ENCODE data around the gene BTBD19.

The BTBD19 gene

DNA sequence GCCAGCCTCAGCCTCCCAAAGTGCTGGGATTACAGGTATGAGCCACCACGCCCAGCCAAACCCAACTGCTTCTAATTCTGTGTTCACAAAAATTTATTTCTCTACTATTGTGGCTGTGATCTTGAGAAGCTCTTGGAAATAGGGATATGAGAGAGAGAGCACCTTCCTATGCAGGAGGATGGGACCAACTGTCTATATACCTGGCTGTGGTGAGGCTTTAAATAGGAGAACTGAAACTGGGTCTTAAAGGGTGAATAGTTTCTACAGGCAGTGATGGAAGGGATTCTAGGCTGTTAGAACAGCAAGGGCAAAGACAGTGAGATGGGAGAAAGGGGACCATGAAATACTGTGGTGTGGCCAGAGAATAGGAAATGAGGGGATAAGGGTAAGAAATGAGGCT lies 43.0 kb downstream of the BTBD19 start:
- TF ChIP-seq, protein P1, sequence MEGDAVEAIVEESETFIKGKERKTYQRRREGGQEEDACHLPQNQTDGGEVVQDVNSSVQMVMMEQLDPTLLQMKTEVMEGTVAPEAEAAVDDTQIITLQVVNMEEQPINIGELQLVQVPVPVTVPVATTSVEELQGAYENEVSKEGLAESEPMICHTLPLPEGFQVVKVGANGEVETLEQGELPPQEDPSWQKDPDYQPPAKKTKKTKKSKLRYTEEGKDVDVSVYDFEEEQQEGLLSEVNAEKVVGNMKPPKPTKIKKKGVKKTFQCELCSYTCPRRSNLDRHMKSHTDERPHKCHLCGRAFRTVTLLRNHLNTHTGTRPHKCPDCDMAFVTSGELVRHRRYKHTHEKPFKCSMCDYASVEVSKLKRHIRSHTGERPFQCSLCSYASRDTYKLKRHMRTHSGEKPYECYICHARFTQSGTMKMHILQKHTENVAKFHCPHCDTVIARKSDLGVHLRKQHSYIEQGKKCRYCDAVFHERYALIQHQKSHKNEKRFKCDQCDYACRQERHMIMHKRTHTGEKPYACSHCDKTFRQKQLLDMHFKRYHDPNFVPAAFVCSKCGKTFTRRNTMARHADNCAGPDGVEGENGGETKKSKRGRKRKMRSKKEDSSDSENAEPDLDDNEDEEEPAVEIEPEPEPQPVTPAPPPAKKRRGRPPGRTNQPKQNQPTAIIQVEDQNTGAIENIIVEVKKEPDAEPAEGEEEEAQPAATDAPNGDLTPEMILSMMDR (IDR thresholded peaks at IDR 0.05; ENCODE audit: extremely low read depth, insufficient read depth, missing control alignments): no peak
- no peak for DNase-seq (ENCODE audit: low spot score)
- in situ Hi-C loops (cut with MboI; ENCODE audit: low pct_unique_long_range_greater_than_20kb, low sequenced_read_pairs, unreplicated experiment): no loop called here

- DNase-seq (ENCODE audit: low spot score): no peak
- in situ Hi-C loops (cut with MboI; ENCODE audit: low pct_unique_long_range_greater_than_20kb, low sequenced_read_pairs, unreplicated experiment): no loop called here
- TF ChIP-seq, protein P1 (IDR thresholded peaks at IDR 0.05; ENCODE audit: extremely low read depth, insufficient read depth, missing control alignments): no peak
Measured at GRCh38 chr1:44853201-44853600, 44.9 kb downstream of the BTBD19 start.

- no peak for DNase-seq (ENCODE audit: low spot score)
- in situ Hi-C loops (cut with MboI; ENCODE audit: low pct_unique_long_range_greater_than_20kb, low sequenced_read_pairs, unreplicated experiment): no loop called here
- TF ChIP-seq, protein P1 (IDR thresholded peaks at IDR 0.05; ENCODE audit: extremely low read depth, insufficient read depth, missing control alignments): no peak
Measured at GRCh38 chr1:44854970-44855369, 46.6 kb downstream of the BTBD19 start.

GRCh38 chr1:44855742-44856141 lies 47.4 kb downstream of the BTBD19 start:
- TF ChIP-seq, protein P1 (IDR thresholded peaks at IDR 0.05; ENCODE audit: extremely low read depth, insufficient read depth, missing control alignments): no peak
- DNase-seq (ENCODE audit: low spot score): no peak
- in situ Hi-C loops (cut with MboI; ENCODE audit: low pct_unique_long_range_greater_than_20kb, low sequenced_read_pairs, unreplicated experiment): no loop called here

GRCh38 chr1:44857446-44857845 lies 49.1 kb downstream of the BTBD19 start:
- TF ChIP-seq, protein P1 (IDR thresholded peaks at IDR 0.05; ENCODE audit: extremely low read depth, insufficient read depth, missing control alignments): no peak
- in situ Hi-C loops (cut with MboI; ENCODE audit: low pct_unique_long_range_greater_than_20kb, low sequenced_read_pairs, unreplicated experiment): no loop called here
- DNase-seq (ENCODE audit: low spot score): no peak

GRCh38 chr1:44860331-44860730 lies 52.0 kb downstream of the BTBD19 start:
- TF ChIP-seq, protein P1 (IDR thresholded peaks at IDR 0.05; ENCODE audit: extremely low read depth, insufficient read depth, missing control alignments): no peak
- no peak for DNase-seq (ENCODE audit: low spot score)
- in situ Hi-C loops (cut with MboI; ENCODE audit: low pct_unique_long_range_greater_than_20kb, low sequenced_read_pairs, unreplicated experiment): no loop called here

DNA sequence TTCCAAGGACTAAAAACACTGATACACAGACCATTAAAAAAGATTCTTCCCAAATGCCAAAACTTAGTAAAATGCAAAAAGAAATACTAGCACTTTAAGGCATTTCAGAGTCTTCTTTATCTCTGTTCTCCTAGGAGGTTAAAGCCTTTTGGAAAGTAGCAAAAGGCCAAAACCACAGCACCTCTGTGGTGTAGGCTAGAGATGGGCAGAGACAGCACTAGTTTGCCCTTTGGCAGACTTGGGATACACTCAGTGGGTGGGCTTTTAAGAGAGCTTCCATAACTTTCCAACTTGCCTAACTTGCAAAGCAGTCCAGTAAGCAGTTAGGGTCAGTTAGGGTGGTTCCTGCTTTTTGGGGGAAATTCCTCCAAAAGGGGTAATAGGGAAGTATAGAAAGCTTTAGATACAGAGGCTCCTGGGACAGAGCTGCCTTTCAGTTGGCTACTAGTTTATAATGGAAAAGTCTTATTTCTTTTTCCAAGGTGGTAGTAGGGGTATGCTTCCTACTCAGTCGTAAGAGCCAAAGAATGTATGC lies 52.6 kb downstream of the BTBD19 start:
- no peak for DNase-seq (ENCODE audit: low spot score)
- TF ChIP-seq, protein P1 (IDR thresholded peaks at IDR 0.05; ENCODE audit: extremely low read depth, insufficient read depth, missing control alignments): no peak

More for the DNA sequence above, 52.6 kb downstream of the BTBD19 start:
- in situ Hi-C loops (cut with MboI; ENCODE audit: low pct_unique_long_range_greater_than_20kb, low sequenced_read_pairs, unreplicated experiment): no loop called here

All from GM13977 (cell line).